Left lung (tissue), 10 donors: ENCODE measurements around the gene NFIA. TPM values are rescaled to one million over a fixed set of nuclear protein-coding genes. Genes with fewer than 3 reads are reported as not detected.
"Not testable (repeated sequence)": the region's sequence is repeated elsewhere in the genome, so short reads cannot be mapped to it uniquely, and the experiment has no call there.

Experiments
- ATAC-seq: fragments of 200-7000 bp; cut with Tn5 transposase; one replicate; pipeline ENCODE4 v1.9.1; 2020; ENCODE audit warnings: moderate library complexity
- DNase-seq, 4 donors: peaks; one replicate each; pipeline ENCODE4 v3.0.0-alpha.2; 2013 to 2020
- H3K27ac ChIP-seq, 2 donors: fragments of 200-600 bp; sonication (generic) in 1 of 2; one replicate each; pipeline versions ENCODE4 v1.5.0 to v1.8.0; 2020 to 2021
- H3K27me3 ChIP-seq, 2 donors: fragments of 200-600 bp; sonication (generic) in 1 of 2; one replicate each; pipeline versions ENCODE4 v1.5.0 to v1.8.0; 2020 to 2021
- H3K36me3 ChIP-seq, 2 donors: fragments of 200-600 bp; sonication (generic) in 1 of 2; one replicate each; pipeline versions ENCODE4 v1.5.0 to v1.8.0; 2020 to 2021
- H3K4me1 ChIP-seq, 2 donors: fragments of 200-600 bp; one replicate each; pipeline ENCODE4 v1.8.0; 2021
- H3K4me3 ChIP-seq, 2 donors: fragments of 200-600 bp; sonication (generic) in 1 of 2; one replicate each; pipeline versions ENCODE4 v1.5.0 to v1.8.0; 2020 to 2021; ENCODE audit warnings: mild to moderate bottlenecking in 1 of 2
- H3K9me3 ChIP-seq, 2 donors: fragments of 200-600 bp; sonication (generic) in 1 of 2; one replicate each; pipeline versions ENCODE4 v1.5.0 to v1.8.0; 2020 to 2021
- CTCF ChIP-seq, 2 donors: fragments of 200-600 bp; sonication (generic) in 1 of 2; IDR thresholded peaks; one replicate each; pipeline versions ENCODE4 v1.5.0 to v1.8.0; 2021; ENCODE audit warnings: antibody characterized with exemption in 2 of 2
- intact Hi-C, 2 donors: fragments of 100-400 bp; cut with DNase I; formaldehyde crosslinking; loops; one replicate each; pipeline versions ENCODE4 v1.11.2 to v1.14.2; 2022
- polyA plus RNA-seq, 6 donors: library from polyadenylated mRNA; unstranded; fragments of 120-200 nt; gene quantifications; one replicate each; pipeline ENCODE4 v1.2.1, GENCODE V29; 2013; ENCODE audit not compliant: insufficient read length in 6 of 6
- total RNA-seq, 2 donors: library from RNA; stranded (reverse); fragmentation: NEBNext Ultra II Directional; extraction: Animal tissue kit (Norgen Biotek cat#: 25700); gene quantifications; one replicate each; pipeline ENCODE4 v1.2.1, GENCODE V29; 2021
- donor health status: DM: no; HTN: yes; CAD: no.
- donor health status: DM: no; HTN: no; CAD: no.

The NFIA gene
- total and polyA plus RNA-seq, 8 donors: 30.4 to 60.7 (median 37.6) TPM

- H3K27ac ChIP-seq: no peak overlapping the region
- H3K36me3 ChIP-seq: no peaks in the 10 kb centered on the region
- H3K4me1 ChIP-seq: no peaks in the 10 kb centered on the region
- no peaks in the 10 kb centered on the region for H3K9me3 ChIP-seq
- DNase-seq (no peak), ATAC-seq (no peak)
- intact Hi-C loops: no loop called here
- no peak overlapping the region for H3K4me3 ChIP-seq
- H3K27me3 ChIP-seq: no peaks in the 10 kb centered on the region
- TF ChIP-seq CTCF (IDR thresholded peaks at IDR 0.05): no peak
Measured at GRCh38 chr1:61273167-61273705, 190.9 kb downstream of the NFIA start.

GRCh38 chr1:61273861-61274260 is 191.5 kb downstream of the NFIA start:
- no peak for DNase-seq
- intact Hi-C loops: no loop called here
- TF ChIP-seq CTCF (IDR thresholded peaks at IDR 0.05): no peak
- Histone ChIP-seq H3K4me3 (no peak overlapping the region), H3K27me3 (no peaks in the 10 kb centered on the region), H3K27ac (no peak overlapping the region), H3K9me3 (no peaks in the 10 kb centered on the region), H3K4me1 (no peaks in the 10 kb centered on the region), H3K36me3 (no peaks in the 10 kb centered on the region)
- ATAC-seq: no peak

GRCh38 chr1:61274939-61275338 is 192.6 kb downstream of the NFIA start:
- Histone ChIP-seq H3K4me1 (no peaks in the 10 kb centered on the region), H3K4me3 (no peak overlapping the region), H3K36me3 (no peaks in the 10 kb centered on the region), H3K27ac (no peak overlapping the region), H3K9me3 (no peaks in the 10 kb centered on the region), H3K27me3 (no peaks in the 10 kb centered on the region)
- no peak for ATAC-seq
- no peak for DNase-seq
- intact Hi-C loops: no loop called here
- no peak for TF ChIP-seq CTCF (IDR thresholded peaks at IDR 0.05)

GRCh38 chr1:61276246-61276645 is 193.9 kb downstream of the NFIA start:
- no peak for ATAC-seq

GRCh38 chr1:61277121-61277690 is 194.8 kb downstream of the NFIA start:
- H3K4me3 ChIP-seq: no peak overlapping the region
- H3K9me3 ChIP-seq: no peaks in the 10 kb centered on the region
- H3K4me1 ChIP-seq: no peaks in the 10 kb centered on the region
- no peaks in the 10 kb centered on the region for H3K27me3 ChIP-seq
- intact Hi-C loops: no loop called here
- no peak overlapping the region for H3K27ac ChIP-seq
- ATAC-seq: no peak
- peak in 1 of 4 donors; percentile 42 for DNase-seq
- no peaks in the 10 kb centered on the region for H3K36me3 ChIP-seq
- no peak for TF ChIP-seq CTCF (IDR thresholded peaks at IDR 0.05)

More at GRCh38 chr1:61276246-61276645, 193.9 kb downstream of the NFIA start:
- no peak for DNase-seq
- Histone ChIP-seq H3K27ac (no peak overlapping the region), H3K27me3 (no peaks in the 10 kb centered on the region), H3K36me3 (no peaks in the 10 kb centered on the region), H3K4me1 (no peaks in the 10 kb centered on the region), H3K9me3 (no peaks in the 10 kb centered on the region), H3K4me3 (no peak overlapping the region)
- intact Hi-C loops: no loop called here
- TF ChIP-seq CTCF (IDR thresholded peaks at IDR 0.05): no peak

- intact Hi-C loops, H3K4me1 ChIP-seq, H3K4me3 ChIP-seq, DNase-seq, H3K27ac ChIP-seq, H3K36me3 ChIP-seq, H3K27me3 ChIP-seq, H3K9me3 ChIP-seq, ATAC-seq: not testable (repeated sequence)
Measured at GRCh38 chr1:61278503-61278902, 196.1 kb downstream of the NFIA start.
